ENCODE results near the gene MYLK. TPM values are rescaled to one million over a fixed set of nuclear protein-coding genes. Genes with fewer than 3 reads are reported as not detected.

MYLK gene
- polyA plus RNA-seq, 1 donor = 132 TPM

DNA sequence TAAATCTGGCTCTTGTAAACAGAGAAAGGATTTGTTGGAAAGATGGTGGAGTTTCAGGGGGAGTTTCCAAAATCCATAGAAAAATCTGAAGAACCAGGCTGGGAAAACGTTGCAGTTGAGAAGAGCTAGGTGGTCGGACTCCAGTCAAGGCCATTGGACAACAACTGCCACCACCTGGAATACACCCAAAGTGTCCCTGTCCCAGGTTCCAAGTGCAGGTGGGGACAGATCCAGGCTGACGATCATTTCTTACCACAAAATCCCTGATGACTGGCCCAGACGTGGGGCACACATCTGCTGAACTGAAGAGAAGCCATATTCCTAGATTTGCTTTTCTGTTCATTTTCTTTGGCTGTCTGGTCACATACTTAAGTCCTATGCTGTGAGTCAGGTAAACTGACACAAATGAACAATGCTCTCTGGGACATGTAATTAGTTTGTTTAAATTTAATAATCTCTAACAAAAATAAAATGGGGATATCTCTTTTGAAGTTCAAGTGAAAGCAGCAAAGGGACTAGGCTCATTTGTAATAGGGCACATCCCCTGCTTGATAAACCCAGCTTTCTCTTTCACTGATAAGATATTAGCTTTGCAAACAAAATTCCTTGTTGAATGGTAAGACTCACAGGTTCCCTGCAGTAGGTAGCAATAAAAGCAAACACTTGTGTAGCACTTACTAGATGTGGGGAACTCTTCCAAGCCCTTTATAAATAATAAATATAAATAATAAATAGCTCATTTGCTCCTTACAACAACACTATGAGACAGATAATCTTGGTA lies 88.5 kb downstream of the MYLK start:
- DNase-seq = no peak

DNA sequence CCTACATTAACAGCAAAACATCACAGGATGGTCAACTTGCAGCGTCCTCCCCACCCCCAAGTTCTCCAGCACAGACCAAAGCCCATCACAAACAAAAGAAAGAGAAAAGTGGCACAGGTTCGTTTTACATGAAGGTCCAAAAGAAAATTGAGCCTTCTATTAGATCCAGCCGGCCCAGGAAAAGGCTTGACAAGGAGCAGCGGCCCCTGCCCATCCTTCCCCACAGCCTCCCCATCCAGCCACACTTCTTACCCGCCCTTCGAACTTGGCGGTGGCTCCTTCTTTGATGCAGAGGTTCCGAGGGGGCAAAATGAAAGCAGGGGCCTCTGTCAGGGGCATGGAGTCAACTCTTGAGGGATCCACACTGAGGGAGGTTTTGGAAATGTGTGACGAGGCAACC lies 90.7 kb downstream of the MYLK start:
- no peak for DNase-seq

DNA sequence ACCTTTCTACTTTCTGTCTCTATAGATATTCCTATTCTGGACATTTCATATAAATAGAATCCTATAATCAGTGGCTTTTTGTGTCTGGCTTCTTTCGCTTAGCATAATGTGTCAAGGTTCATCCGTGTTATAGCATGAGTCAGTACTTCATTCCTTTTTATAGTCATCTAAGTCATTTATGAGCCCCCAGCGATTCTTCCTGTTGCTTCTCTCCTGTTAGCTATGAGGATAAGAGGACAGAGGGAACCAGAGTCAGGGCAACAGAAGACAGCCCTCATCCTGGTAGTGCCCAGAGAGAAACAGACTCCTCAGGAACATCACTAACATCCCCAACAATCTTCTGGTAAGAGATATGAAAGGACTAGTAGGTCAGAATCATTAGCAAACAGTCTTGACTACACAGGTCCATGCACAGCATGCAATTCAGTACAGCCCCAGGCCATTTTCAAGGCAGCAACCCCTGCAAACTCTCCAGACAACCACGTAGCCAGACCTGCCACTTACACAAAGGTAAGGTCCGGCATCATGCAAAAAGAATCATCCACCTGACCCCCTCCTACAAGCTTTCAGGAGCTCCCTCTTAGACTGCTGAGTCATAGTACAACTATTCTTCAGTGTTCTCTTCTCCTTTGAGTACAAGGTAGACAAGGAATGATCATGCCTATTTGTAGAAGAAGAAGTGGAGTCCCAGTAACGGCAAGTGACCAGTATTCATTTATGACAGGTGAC lies 91.5 kb downstream of the MYLK start:
- no peak for DNase-seq

DNA sequence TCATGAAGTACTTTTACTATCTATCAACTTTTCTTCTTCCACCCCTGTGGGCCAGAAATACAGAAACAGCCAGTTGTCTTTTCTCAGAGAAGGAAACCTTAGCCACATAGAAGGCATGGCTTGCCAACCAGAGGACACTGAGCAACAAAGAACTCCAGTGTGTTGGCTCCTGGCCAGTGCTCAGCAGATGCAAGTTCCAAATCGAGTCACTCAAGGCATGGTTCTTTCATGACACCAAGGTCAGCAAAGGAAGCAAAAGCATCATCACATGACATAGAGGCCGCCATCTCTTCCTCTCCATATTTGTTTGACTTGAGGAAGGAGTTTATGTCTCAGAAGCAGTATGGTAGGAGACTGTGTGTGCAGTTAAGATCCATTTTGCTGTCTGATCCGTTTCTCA lies 92.2 kb downstream of the MYLK start:
- no peak for DNase-seq

DNA sequence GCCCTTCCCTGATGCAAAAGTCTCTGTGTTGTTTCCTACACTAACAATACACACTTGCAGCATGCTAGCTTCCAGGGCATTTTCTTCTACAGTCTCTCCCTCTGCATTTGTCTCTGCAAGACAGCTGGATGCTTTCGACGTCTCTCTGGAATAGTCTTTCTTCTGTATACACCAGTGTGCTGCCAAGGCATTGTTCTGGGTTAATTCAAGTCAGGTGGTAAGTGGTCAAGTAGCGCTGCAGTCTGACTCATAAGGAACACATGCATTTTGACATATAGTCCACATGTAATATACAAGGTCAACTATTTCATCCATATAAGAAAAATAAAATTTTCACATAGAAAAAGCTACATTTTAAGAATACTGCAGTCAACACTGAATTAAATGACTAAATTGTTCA lies 92.7 kb downstream of the MYLK start:
- no peak for DNase-seq

DNA sequence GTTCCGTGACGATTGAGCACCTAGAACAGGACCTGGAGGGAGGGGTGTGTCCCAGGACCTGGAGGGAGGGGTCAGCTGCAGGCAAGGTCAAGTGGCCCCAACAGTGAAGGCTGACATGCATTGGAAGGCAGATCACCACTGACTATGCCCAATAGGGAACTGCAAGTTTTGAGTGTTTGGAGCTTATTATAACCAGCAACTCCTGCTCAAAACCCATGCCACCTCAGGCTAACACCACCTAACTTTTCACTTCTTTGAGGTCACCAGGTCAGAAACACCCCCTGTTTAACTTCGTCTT lies 93.1 kb downstream of the MYLK start:
- DNase-seq = no peak

DNA sequence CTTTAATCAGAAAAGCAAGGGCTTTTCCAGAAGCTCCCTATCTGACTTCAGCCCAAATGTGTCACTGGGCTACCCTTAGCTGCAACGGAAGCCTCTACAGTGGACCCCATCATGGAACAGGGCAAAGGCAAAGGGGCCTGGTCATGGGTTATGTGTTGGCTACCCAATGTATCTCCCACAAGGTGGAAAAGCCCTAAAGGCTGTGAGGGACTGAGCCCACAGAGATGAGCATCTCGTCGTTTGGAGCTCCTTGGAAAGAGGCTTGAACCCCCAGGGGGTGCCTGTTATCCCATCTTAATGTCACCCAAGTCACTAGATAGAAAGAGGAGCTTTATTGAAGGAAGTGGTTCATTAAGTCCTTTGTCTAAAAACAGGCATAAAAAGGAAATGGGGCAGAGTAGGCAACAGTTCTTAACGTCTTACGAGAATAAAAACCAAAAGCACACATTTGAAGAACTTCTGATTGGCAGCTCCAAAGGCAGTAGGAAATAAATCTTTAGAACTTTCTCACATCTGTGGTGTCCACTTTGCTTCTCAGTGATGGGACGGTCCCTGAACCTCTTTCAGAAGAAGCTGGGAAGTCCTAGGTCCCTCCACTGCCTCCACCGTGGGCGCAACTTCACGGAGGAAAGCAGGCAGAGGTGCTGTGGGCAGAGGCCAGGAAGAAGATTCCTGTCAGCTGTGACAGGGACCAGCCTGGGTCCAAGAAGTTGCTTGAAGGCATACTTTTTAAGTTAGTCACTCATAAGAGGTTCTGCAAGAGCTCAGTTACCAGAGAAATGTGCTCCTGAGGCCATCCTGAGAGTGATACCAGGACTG lies 93.7 kb downstream of the MYLK start:
- no peak for DNase-seq

DNA sequence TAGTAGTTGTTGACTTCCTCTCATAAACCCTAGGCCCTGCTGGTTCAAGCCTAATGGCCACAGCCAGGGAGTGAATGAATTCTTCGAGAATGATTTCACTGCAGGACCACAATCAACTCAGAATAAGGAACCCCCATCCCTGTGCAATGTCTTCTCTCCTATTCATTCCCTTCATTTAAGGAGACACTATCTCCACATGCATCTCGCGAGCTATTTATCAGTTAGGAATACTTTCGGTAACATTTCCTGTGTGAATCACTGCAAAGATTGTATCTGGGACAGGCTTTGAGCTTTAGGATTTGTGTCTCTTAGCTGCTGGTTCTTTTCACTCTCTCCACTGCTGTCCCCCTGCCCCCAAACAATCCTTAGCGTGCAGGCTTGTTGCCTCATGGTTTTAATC lies 94.4 kb downstream of the MYLK start:
- no peak for DNase-seq

DNA sequence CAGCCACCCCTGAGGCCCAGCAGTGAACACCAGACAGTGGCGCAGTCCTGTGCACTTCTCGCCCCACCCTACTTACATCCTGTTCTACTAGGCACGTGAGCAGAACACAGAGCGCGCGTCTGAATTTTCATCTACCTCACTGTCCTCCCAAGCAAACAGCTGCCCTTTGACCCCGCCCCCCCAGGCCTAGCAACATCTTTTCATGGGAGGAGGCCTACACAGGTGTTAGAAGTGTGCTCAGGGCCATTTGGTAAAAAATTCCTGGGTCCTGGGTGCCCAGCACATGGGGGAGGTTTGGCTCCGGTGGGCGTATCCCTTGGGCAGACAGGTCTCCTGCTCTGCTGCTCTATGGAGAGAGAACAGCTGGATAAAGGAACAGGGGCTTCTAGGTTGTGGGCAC lies 95.0 kb downstream of the MYLK start:
- DNase-seq = no peak

DNA sequence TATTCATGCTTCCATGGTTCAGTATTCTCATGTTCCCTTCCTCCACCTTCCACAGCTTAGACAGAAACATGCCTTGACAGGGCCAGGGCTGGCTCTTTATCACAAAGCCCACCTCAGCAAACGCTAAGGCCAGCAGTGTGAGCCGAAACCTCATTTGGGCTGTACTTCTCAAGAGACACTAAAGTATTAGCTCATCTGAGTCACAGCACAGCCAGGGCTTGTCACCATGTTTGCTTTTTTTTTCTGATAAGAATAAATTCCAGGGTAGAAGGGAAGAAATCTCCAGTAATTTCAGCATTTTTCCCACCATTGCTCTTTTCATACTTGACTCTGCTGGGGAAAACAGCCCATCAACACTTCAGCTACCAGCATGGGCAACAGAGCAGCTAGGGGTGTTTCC lies 95.4 kb downstream of the MYLK start:
- no peak for DNase-seq

DNA sequence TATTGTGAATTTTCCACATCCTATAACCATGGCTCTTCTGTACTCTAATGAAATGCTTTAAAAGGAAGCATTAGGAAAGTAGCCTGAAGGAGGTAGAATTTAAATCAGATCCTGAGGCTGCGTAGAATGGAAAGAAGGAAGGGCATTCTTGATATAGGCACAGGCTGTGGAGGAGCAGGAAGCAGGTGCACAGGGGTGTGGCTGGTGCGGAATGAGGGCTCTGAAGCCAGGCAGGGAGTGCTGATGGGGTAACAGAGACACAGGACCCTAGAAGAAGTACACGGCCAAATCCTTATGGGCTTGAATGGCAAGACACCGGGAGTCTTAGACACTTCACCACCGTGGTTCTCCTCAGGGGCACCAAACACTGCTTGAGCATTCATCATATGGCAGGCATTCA lies 97.0 kb downstream of the MYLK start:
- DNase-seq = no peak

DNA sequence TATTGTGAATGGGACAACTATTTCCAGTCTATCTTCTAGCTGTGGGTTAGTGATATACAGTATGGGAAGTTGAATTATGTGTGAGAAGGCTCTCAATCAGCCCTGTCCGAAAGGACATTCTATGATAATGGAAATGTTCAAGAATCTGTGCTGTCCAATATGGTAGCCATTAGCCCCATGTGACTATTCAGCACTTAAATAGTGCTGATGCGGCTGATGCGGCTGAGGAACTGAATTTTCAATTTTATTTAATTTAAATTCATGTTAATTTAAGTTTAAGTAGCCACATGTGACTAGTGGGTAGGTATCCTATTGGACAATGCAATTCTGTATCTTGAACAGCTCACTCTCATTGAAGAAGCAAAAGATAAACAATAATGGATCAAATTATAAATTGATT lies 98.5 kb downstream of the MYLK start:
- no peak for DNase-seq

DNA sequence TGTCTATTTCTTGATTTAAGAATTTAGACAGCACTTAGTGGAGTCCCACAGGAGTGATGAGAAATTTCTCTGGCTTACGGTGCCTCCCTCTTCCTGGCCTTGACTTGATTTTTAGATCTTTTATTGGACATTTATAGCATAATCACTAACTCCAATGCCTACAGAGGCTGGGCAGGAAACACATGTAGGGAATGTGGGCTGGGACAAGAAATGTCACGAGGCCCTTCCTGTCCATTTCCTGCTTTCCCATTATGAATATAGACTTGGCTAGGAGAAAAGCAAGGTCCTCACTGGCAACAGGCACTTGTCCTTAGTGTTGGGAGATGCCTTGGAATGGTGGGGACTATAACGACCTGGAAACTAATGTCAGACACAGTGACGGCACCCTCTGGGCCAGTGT lies 100.3 kb downstream of the MYLK start:
- DNase-seq = no peak

DNA sequence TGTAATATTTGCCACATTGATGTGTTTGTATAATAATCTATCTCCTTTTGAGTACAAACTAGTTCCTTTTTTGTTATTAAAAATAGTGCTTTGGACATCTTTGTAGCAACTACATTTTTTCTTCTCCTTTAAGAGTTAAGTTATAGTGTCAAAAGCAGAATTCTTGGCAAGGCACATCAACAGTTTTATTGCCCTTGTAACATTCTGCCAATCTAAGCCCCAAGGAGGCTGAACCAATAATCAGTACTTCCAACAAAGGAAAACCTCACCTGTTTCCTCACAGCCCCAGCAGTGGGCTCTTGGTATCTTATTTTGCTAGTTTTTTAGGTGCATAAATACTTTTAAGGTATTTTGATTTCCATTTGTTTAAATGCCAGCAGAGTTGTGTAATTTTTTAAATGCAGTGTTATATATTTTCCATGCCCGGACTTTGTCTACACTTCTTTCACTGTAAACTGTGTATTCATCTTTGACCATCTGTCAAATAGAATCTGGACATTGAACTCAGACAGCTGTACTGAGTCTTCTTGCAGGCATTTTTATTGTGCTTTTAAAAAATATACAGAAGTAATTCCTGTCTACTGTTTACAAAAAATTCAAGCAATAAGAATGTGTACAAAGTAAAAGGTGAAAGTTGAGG lies 101.0 kb downstream of the MYLK start:
- DNase-seq = no peak

DNA sequence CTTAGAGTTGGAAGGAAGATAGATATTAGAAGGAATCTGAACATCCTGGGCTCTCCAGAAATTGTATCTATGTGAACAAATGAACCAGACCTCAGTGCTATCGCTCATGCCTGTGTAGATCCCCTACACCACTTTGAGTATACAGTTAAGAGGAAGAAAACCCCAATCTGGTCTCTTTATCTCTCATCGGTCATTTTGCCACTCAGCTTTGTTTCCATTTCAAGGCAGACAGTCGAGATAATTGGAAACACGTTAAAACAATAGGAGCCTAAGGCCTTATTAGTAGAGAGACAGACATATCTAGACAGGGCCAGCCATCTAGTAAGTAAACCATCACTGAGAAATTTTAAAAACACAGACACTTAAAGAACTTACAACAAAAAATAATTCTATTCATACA lies 101.6 kb downstream of the MYLK start:
- no peak for DNase-seq

DNA sequence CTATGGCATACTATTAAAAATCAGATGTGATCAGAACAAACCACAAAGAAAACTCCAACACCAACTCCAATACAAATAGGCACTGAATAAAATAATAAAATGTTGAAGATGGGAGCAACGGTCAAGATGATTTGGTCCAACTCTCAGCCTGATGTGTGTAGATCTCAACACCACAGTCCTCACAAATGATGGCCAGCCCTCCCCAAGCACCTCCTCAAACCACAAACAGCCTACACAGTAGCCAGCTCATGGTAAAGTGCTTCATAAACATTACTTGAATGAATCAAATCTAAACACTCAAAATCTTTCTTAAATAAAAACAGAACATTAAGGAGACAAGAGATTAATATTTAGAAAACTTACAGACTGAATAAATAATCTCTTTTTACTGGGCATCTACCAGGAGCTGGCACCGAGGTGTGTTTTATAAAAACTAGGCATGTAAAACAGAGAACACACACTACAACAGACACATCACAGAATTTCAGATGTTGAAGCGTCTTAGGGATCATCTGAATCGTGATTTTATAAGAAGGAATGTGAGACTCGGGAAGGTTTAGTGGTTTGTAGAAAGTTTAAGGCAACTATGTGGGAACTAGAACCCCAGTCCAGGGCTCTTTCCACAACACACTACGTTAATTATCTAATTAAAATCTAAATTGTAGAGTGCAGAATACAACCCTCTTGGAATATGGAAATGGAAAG lies 102.4 kb downstream of the MYLK start:
- no peak for DNase-seq

DNA sequence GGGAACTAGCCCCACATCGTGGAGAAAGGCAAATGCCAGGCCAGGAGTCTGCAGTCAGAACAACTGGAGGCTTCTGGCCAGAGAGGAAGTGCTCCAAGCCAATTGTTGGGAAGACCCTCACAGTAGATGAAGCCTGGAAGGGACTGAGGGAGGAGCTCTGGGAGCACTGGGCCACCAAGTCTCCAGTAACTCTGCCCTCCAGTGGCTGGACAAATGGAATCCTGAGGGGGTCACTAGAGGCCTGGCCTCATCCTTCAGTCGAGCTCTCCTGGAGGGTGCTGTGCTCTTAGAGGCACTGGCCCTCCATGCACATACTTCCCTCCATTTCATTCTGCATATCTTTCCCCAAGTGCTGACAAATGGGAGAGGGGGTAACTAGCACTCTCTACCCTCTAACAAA lies 103.0 kb downstream of the MYLK start:
- DNase-seq = no peak

DNA sequence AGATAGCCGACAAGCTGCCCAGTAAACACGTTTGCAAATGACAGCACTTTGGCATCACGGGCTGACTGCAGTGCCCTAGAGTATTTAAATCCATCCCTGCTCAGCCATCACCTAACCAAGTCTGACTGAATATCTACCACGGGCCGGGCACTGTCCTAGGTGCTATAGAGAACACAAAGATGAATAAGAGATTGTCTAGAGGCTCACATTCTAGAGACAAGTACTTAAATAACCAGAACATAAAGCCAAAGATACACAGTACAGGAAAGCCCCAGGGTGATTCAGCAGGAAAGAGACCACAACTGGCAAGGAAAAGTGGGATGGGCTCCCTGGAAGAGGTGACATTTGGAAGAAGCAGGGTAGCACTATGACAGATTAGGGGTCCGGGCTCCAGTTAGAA lies 103.5 kb downstream of the MYLK start:
- DNase-seq = no peak

DNA sequence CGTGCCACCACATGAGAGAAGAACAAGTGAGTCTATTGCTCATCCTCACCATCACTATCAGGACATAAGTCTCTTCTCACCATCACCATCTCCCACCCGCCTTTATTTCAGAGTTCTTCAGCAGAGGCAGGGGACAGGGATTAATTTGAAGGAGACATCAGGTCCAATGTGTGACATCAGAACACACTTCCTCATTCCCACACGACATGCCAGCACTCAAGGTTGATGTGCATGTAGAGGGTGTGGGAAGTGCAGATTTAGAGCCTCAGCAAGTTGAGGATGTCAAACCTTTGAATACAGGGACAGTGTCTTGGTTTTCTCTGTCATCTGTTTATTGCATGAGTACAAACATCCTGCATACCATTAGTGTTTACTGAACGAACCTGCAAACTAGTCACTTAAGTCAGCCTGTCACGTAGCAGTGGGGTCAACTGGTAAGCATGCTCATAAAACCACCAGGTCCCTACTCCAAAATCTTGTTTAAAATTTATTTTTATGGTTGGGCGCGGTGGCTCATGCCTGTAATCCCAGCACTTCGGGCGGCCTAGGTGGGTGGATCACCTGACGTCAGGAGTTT lies 104.4 kb downstream of the MYLK start:
- DNase-seq = no peak

DNA sequence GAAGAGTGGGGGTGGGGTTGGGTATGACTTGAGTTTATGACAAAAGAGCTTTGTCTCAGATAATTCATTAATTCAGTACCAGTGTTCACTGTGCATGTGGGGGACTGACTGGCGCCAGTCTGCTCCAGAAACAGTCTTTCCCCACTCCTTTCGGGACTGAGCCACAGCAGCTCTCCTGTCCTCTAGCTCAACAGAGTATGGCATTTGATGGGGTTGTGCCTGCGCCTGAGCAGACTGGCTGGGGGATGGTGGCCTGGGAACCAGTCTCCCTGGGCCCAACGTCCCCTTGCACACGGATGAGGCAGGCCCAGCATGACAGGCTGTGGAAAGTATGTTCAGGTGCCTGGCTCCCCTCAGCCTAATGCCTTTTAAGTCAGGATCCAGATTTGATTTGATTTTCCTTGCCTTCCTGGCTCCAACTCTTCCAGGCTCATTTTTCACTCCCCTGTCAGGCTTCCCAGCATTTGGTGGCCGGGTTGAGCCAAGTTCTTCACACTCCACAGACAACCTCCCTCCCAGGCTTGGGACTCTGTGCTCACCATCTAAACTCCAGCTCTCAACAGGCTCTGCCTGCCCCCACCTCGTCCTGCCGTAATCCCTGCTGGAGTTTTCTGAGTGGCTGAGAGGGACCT lies 105.0 kb downstream of the MYLK start:
- DNase-seq = no peak

DNA sequence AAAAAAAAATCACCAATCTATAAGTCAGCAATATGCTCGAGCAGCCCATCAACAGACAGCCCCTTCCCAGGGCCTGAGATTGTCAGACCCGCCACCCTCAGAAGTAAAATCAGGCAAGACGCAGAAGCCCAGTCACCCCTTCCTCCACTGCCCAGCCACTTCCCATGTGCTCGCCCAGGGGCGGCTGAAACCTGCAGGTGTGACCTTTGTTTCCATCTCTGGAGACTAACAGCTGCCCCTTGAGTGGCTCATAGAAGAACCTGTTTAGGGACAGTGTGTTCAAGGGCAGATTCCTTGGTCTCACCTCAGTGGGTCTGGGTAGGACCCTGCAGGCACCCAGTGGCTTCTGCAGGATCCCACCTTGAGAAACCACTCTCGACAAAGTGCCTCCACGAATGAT lies 105.6 kb downstream of the MYLK start:
- no peak for DNase-seq

Data from left kidney (tissue), 2 donors.